Measurements from ENCODE around the gene NCKAP5L. TPM values are rescaled to one million over a fixed set of nuclear protein-coding genes. Genes with fewer than 3 reads are reported as not detected.

The NCKAP5L gene
- total RNA-seq, 2 donors from 2014 or later = 10.1 to 13.2 TPM

- Histone ChIP-seq H3K27me3 (no peaks in the 10 kb centered on the region), H3K27ac (peak overlapping the region; percentile 19 to 59 (median 57)), H3K9me3 (no peaks in the 10 kb centered on the region), H3K4me1 (peaks cover 29% of the 10 kb centered on the region), H3K4me3 (no peak overlapping the region), H3K36me3 (replicated peaks in 1 of 2; ENCODE audit: insufficient read depth in 1 of 2, low read depth in 2 of 2) (no peaks in the 10 kb centered on the region)
- whole genome bisulfite sequencing, 2 donors = 25 to 36% methylated on average over 4 to 16 of the region's 16 CpGs
- ATAC-seq = peak; percentile 76
- intact Hi-C loops (cut with DNase I) = no loop called here
- peak; percentile 56 to 89 (median 78) for DNase-seq
- TF ChIP-seq CTCF (IDR thresholded peaks at IDR 0.05) = no peak
- TF ChIP-seq POLR2A (IDR thresholded peaks at IDR 0.05) = no peak
Measured at GRCh38 chr12:49868952-49869815, 41.0 kb upstream of the NCKAP5L start.

GRCh38 chr12:49868449-49868848 is 40.2 kb upstream of the NCKAP5L start:
- TF ChIP-seq CTCF (IDR thresholded peaks at IDR 0.05) = no peak
- TF ChIP-seq POLR2A (IDR thresholded peaks at IDR 0.05) = no peak
- Histone ChIP-seq H3K27ac (peak overlapping the region in 3 of 4 donors; percentile 55 to 59 (median 59)), H3K4me1 (peaks cover 29% of the 10 kb centered on the region), H3K4me3 (no peak overlapping the region), H3K36me3 (replicated peaks in 1 of 2; ENCODE audit: insufficient read depth in 1 of 2, low read depth in 2 of 2) (no peaks in the 10 kb centered on the region), H3K27me3 (no peaks in the 10 kb centered on the region), H3K9me3 (no peaks in the 10 kb centered on the region)
- DNase-seq (no peak), ATAC-seq (no peak)
- intact Hi-C loops (cut with DNase I) = no loop called here
- 84 to 90% methylated on average over 16 of the region's 16 CpGs for WGBS, 2 donors

- intact Hi-C loops (cut with DNase I) = no loop called here
- H3K4me1 ChIP-seq = peaks cover 29% of the 10 kb centered on the region
- ATAC-seq (no peak), DNase-seq (no peak)
- no peaks in the 10 kb centered on the region for H3K27me3 ChIP-seq
- no peak overlapping the region for H3K4me3 ChIP-seq
- 48 to 58% methylated on average over 10 to 11 of the region's 11 CpGs for WGBS, 2 donors
- TF ChIP-seq CTCF (IDR thresholded peaks at IDR 0.05) (no peak), POLR2A (IDR thresholded peaks at IDR 0.05) (no peak)
- peak overlapping the region in 3 of 4 donors; percentile 55 to 59 (median 59) for H3K27ac ChIP-seq
- H3K36me3 ChIP-seq (replicated peaks in 1 of 2; ENCODE audit: insufficient read depth in 1 of 2, low read depth in 2 of 2) = no peaks in the 10 kb centered on the region
- no peaks in the 10 kb centered on the region for H3K9me3 ChIP-seq
Measured at GRCh38 chr12:49867570-49868341, 39.5 kb upstream of the NCKAP5L start.

- ATAC-seq (peak; percentile 71), DNase-seq (peak; percentile 79 to 86 (median 80))
- H3K36me3 ChIP-seq (replicated peaks in 1 of 2; ENCODE audit: insufficient read depth in 1 of 2, low read depth in 2 of 2) = no peaks in the 10 kb centered on the region
- TF ChIP-seq CTCF (IDR thresholded peaks at IDR 0.05) (peak; percentile 89 to 97 (median 94)), POLR2A (IDR thresholded peaks at IDR 0.05) (no peak)
- no peaks in the 10 kb centered on the region for H3K27me3 ChIP-seq
- H3K4me3 ChIP-seq = no peak overlapping the region
- intact Hi-C loops (cut with DNase I) = no loop called here
- no peaks in the 10 kb centered on the region for H3K9me3 ChIP-seq
- no peak overlapping the region for H3K27ac ChIP-seq
- WGBS, 2 donors = 21 to 32% methylated on average over 7 to 19 of the region's 19 CpGs
- peaks cover 29% of the 10 kb centered on the region for H3K4me1 ChIP-seq
Measured at GRCh38 chr12:49866859-49867569, 38.8 kb upstream of the NCKAP5L start.

Measured in body of pancreas (tissue), 4 donors.